ENCODE measurements around the gene TAS1R3. TPM values are rescaled to one million over a fixed set of nuclear protein-coding genes. Genes with fewer than 3 reads are reported as not detected.
A peak's percentile ranks its signal among the peaks of the same experiment; 100 is the strongest.

TAS1R3 gene
- total RNA-seq, 1 experiment from 2014 or later: 0.07 TPM

- BruUV-seq (replicated peaks): no TSS peak
- Histone ChIP-seq H3K9me3 (ENCODE audit: control insufficient read depth in 1 of 2, insufficient read depth in 1 of 2, low read depth in 1 of 2, low read length in 2 of 2) (no peaks in the 10 kb centered on the region), H3K27ac (ENCODE audit: low read depth, low read length) (peak overlapping the region; percentile 100; the same call in 1 of the 2 replicates), H3K4me2 (ENCODE audit: low read length) (peak overlapping the region; percentile 96; the same call in 1 of the 2 replicates), H3K36me3 (ENCODE audit: control insufficient read depth in 1 of 2, insufficient read depth in 2 of 2, low read length in 2 of 2) (peaks cover 7 to 30% of the 10 kb centered on the region in 2 experiments; a peak in 3 of 4 replicates), H3K4me1 (ENCODE audit: control insufficient read depth in 1 of 2, insufficient read depth in 2 of 2, low read length in 2 of 2) (peaks cover 41 to 66% of the 10 kb centered on the region in 2 experiments), H4K20me1 (ENCODE audit: insufficient read depth) (peaks cover under 1% of the 10 kb centered on the region; the same call in 1 of the 2 replicates), H2AFZ (ENCODE audit: low read depth, low read length, poor library complexity, severe bottlenecking) (no peak overlapping the region), H3K9ac (ENCODE audit: low read length) (no peak overlapping the region; the same call in 1 of the 2 replicates), H3K4me3 (replicated peaks in 1 of 2; ENCODE audit: low read depth in 1 of 2, low read length in 2 of 2) (no peak overlapping the region), H3K9me2 (ENCODE audit: insufficient read depth) (no peaks in the 10 kb centered on the region), H3K79me2 (ENCODE audit: insufficient read depth, low read length) (peaks cover 70% of the 10 kb centered on the region), H3K27me3 (ENCODE audit: insufficient read depth, low read length) (no peaks in the 10 kb centered on the region)
- DNase-seq (ENCODE audit: low read depth, low spot score): no peak
- TF ChIP-seq CEBPB (IDR thresholded peaks at IDR 0.05; ENCODE audit: low read depth): no peak
- TF ChIP-seq ZFX (IDR thresholded peaks at IDR 0.05): no peak
- no peak for TF ChIP-seq CTCF (IDR thresholded peaks at IDR 0.05 in 2 of 3, conservative IDR thresholded peaks at IDR 0.05 in 1 of 3; ENCODE audit: borderline replicate concordance in 1 of 3, insufficient read depth in 1 of 3, low read depth in 2 of 3, low read length in 2 of 3)
- no peak for TF ChIP-seq EGR1 (IDR thresholded peaks at IDR 0.05; ENCODE audit: low read depth)
- no peak for TF ChIP-seq SP1 (IDR thresholded peaks at IDR 0.05; ENCODE audit: low read depth)
- TF ChIP-seq CBX3 (IDR thresholded peaks at IDR 0.05; ENCODE audit: low read depth): no peak
- TF ChIP-seq EZH2 (IDR thresholded peaks at IDR 0.05): no peak
- no peak for TF ChIP-seq SIN3A (IDR thresholded peaks at IDR 0.05; ENCODE audit: low read depth)
- TF ChIP-seq POLR2AphosphoS5 (IDR thresholded peaks at IDR 0.05; ENCODE audit: low read depth, low read length): no peak
- no peak for TF ChIP-seq TCF7L2 (IDR thresholded peaks at IDR 0.05; ENCODE audit: borderline replicate concordance, extremely low read depth, insufficient read depth, insufficient read length)
- no peak for TF ChIP-seq MAX (IDR thresholded peaks at IDR 0.05)
- no peak for TF ChIP-seq YY1 (IDR thresholded peaks at IDR 0.05; ENCODE audit: extremely low read depth, insufficient replicate concordance, low read depth, low read length)
- TF ChIP-seq JUND (IDR thresholded peaks at IDR 0.05): no peak
- TF ChIP-seq FOSL1 (IDR thresholded peaks at IDR 0.05; ENCODE audit: low read depth): no peak
- no peak for TF ChIP-seq POLR2A (IDR thresholded peaks at IDR 0.05; ENCODE audit: borderline replicate concordance, extremely low read depth, insufficient read depth, insufficient read length)
- TF ChIP-seq ZNF274 (IDR thresholded peaks at IDR 0.05; ENCODE audit: low read depth, low read length): no peak
- TF ChIP-seq ZBTB33 (IDR thresholded peaks at IDR 0.05; ENCODE audit: extremely low read depth, insufficient replicate concordance, low read length): no peak
- TF ChIP-seq ELF1 (IDR thresholded peaks at IDR 0.05; ENCODE audit: borderline replicate concordance, low read depth): no peak
- TF ChIP-seq ATF3 (IDR thresholded peaks at IDR 0.05): no peak
- TF ChIP-seq SRF (IDR thresholded peaks at IDR 0.05; ENCODE audit: low read depth): no peak
- ChIA-PET CTCF (no interaction called here), RAD21 (ENCODE audit: low non-redundant PET in 1 of 2, low total read pairs in 2 of 2, uncharacterized antibody in 2 of 2, unreplicated experiment in 2 of 2) (no interaction called here), POLR2A (no interaction called here)
- no peak for ATAC-seq
- intact Hi-C loops (cut with micrococcal nuclease): loop anchor here (10.0 kb wide), 1 partner anchor 272 kb away; the partner anchor contains the start of gene MIB2
Observed at GRCh38 chr1:1342584-1343115, 11.6 kb downstream of the TAS1R3 start.

All from HCT116 (cell line).